Measurements from ENCODE around the gene SH3RF3. TPM values are rescaled to one million over a fixed set of nuclear protein-coding genes. Genes with fewer than 3 reads are reported as not detected.

The SH3RF3 gene
- total RNA-seq, 1 donor from 2014 or later: 0.23 TPM

DNA sequence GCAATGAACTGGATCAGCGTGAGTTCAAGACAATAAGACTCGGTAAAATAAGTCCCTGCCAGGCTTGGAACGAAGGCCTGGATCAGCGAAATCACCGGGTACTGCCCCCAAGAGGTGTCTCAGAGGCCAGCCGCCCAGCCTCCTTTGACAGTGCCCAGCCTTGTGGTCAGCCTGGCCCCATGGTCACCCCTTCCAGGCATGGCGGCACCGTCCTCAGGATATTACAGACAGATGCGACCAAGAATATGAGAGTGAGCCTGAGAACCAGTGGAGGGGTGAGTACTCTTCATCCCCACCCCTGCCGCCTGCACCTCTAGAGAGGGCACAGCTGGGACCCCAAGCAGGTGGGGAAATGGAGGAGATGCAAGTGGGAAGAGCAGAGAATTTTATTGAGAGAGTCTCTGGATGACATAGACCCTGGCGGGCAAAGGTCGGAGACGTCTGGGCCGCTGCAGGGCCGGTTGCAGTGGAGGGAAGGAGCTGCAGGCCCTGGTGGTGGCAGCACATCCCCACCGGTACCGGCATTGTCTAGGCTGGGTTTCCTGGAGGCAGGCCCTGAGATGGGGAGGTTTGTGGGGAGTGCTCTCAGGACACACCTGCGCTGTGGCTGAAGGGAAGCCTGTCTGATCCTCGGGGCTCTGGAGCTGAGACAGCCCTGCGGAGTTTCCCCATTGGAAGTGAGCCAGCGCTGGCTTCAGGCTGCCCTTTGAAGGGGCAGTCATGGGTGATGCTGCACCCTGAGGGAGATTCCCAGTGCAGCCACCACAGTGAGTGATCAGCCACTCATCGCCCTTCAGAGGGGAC lies 294.8 kb downstream of the SH3RF3 start:
- intact Hi-C loops (cut with micrococcal nuclease): no loop called here

DNA sequence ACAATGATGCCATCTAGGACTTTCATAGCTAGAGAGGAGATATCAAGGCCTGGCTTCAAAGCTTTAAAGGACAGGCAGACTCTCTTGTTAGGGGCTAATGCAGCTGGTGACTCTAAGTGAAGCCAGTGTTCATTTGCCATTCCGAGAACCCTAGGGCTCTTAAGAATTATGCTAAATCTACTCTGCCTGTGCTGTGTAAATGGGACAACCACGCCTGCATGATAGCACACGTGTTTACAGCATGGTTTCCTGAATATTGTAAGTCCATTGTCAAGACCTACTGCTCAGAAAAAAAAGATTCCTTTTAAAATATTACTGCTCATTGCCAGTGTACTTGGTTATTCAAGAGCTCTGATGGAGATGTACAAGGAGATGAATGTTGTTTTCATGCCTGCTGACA lies 296.4 kb downstream of the SH3RF3 start:
- intact Hi-C loops (cut with micrococcal nuclease): no loop called here

GRCh38 chr2:109427661-109428091 lies 298.7 kb downstream of the SH3RF3 start:
- intact Hi-C loops (cut with micrococcal nuclease): no loop called here

DNA sequence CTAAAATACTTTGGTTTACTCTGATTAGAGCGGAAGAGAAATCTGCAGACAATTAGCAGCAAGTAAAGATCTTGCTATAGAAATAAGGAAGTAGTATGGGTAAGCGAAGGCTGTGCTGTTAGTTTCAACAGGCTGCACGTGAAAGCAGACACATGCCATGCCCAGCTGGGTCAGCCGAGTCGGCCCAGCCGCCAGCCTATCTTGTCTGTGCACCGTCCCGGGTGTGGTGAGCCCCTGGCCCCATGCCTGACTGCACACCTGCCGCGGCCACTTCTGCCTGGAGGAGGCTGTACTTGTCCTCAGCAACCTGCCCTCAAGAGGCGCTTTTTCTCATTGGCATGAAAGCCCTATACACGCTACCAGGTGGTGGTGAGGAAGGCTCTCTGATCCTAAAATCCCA lies 299.3 kb downstream of the SH3RF3 start:
- intact Hi-C loops (cut with micrococcal nuclease): no loop called here

DNA sequence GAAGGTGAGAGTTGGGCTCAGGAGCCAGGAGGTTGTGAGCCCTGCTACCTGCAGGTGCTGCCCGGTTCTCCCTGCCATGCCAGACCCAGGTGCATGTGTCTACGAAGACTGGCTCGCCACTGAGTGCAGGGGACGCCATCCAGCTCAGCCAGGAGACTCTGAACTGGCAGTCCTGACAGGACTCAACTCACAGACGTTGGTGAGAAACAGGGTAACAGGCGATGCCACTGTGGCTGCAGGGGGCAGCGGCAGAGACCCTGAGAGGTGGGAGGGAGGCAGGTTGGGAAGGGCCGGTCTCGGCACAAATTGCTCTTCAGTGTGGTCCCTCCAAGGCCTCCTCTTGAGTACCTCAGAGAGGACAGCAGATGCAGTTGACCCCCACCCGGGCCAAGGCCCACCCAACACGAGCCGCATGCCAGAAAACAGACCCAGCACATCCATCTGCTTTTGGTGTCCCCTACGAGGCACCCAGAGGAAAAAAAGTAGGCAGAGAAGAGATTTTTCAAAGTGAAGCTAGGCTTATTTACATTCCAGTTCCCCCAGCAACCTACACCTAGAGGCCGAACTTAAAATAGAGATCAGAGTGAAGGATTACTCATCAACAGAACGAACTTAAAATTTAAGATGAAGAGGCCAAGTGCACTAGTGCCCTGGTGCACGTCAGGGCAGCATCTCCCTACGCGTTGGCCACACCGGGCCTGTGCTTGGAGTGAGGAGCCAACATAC lies 300.0 kb downstream of the SH3RF3 start:
- intact Hi-C loops (cut with micrococcal nuclease): no loop called here

GRCh38 chr2:109429567-109430328 lies 300.7 kb downstream of the SH3RF3 start:
- intact Hi-C loops (cut with micrococcal nuclease): no loop called here

DNA sequence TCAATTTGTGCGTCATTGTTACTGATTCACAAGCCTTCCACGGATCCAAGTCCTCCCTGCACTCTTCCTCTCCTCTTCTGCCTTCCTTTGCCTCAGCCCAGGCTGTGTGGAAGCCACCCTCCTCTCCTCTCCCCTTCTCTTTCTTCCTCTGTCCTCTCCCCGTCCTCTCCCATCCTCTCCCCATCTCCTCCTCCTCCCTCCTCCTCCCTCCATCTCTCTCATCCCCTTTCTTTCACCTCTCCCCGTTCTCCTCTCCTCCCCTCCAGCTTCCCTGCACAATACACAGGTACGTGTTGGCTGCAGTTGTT lies 301.3 kb downstream of the SH3RF3 start:
- intact Hi-C loops (cut with micrococcal nuclease): no loop called here

DNA sequence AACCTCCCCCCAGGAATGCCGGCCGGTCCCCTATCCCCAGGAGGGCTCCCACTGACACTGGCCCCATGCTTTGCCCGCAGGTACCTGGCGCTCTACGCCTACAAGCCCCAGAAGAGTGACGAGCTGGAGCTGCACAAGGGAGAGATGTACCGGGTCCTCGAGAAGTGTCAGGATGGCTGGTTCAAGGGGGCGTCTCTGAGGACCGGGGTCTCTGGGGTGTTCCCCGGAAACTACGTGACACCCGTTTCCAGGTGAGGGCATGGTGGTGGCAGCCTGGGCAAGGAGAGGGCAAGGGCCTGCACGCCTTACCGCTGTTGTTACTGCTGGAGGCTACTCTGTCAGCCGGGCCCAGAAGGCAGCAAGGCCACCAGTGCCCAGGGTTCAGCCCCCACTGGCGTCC lies 303.4 kb downstream of the SH3RF3 start:
- intact Hi-C loops (cut with micrococcal nuclease): no loop called here

DNA sequence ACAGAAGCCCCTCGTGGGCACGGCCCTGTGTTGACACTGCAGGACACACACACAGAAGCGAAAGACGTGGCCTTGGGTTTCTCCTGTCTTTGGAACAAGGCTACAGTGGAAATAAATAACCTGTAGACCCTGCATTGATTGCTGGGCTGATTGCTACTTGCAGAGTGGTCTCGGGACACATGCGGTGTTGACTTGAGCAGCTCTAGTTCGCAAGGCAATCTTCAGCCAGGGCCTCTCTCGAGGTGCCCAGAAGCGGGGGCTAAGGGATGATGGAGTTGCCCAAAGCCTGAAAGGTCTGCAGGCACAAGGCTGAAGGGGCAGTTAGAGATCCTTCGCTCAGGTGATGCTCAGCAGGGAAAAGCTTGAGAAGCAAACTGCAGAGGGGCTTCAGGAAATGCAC lies 304.5 kb downstream of the SH3RF3 start:
- intact Hi-C loops (cut with micrococcal nuclease): no loop called here

DNA sequence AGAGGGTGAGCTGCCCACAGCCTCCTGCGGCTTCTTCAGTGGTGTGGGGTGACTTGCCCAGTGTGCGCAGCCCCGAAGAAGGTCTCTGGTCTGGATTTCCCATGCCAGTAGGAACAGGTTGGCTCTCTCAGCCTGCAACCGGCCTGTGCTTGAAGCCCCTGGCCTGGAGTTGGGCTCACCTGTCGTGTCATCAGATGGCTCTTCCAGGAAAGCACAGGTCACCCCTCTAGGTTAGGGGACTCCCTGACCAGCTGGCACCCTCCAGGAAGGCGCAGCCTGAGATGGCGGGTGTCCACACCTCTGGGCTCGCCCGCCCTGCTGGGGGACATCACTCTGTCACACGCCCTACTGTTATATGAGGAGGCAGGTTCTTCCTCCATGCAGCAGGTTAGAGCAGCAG lies 304.9 kb downstream of the SH3RF3 start:
- intact Hi-C loops (cut with micrococcal nuclease): no loop called here

DNA sequence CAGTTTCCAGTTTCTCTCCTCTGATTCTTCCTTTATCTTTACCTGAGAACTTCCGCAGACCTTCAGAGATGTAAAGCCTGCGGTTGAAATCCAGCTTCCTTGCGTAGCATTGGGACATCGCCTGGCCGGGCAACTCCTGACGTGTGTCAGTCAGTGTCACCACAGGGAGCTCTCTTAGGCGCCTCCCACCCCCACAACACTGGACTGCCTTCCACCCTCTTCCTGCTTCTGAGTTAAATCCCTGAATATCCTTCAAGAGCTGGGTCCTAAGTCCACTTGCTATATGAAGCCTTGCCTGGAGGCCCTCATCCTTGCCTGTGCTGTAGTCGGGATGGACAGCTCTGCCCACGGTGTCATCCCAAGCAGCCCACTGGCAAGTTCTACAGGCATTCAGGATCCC lies 305.3 kb downstream of the SH3RF3 start:
- intact Hi-C loops (cut with micrococcal nuclease): no loop called here

DNA sequence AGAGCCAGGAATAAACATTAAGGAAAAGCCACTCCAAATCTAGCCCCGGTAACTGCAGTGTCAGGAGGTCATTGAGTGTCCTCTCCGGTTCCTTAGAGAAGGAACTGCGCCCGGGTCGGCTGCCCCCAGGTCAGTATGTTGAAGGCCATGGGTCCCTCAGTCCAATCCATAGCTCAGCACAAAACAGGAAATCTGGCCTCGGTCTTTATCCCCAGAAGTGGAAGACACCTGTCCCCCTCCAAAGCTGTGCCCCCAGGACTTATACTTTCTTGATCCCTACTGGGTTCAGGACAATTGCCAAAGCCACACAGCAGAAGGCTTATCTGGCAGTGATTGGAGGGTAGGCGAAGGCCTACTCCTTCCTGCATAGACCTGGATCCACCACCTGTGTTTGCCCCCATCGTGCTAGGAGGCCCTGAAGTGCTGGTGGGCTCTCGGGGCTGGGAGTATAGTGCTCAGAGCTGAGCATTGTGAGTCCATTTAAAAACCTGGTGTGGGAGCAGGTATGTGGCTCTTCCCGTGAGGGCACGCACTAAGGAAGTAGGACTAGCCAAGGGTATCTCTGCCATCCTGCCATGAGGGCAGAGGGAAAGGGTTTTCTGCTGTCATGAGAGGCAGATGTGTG lies 306.2 kb downstream of the SH3RF3 start:
- intact Hi-C loops (cut with micrococcal nuclease): no loop called here

GRCh38 chr2:109435901-109436598 lies 307.0 kb downstream of the SH3RF3 start:
- intact Hi-C loops (cut with micrococcal nuclease): no loop called here

DNA sequence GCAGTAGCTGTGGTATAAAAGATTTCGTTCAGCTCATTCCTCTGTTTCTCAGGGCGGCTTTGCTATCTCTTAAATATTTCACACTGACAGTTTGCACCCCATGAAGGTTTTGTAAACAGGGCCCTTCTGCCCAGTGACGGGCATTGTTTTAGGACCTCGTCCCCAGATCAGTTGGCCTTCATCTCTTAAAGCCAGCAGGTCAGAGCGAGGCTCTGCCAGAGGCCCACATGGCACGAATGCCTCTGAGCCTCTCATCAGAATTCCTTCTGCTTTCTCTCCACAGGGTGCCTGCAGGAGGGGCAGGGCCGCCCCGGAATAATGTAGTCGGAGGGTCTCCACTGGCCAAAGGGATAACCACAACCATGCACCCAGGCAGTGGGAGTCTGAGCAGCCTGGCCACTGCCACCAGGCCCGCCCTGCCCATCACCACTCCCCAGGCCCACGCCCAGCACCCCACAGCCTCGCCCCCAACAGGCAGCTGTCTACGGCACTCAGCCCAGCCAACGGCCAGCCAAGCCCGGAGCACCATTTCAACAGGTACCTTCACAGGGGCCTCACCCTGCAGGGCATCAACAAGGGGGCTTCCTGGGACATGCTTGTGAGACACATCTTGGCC lies 307.7 kb downstream of the SH3RF3 start:
- intact Hi-C loops (cut with micrococcal nuclease): no loop called here

DNA sequence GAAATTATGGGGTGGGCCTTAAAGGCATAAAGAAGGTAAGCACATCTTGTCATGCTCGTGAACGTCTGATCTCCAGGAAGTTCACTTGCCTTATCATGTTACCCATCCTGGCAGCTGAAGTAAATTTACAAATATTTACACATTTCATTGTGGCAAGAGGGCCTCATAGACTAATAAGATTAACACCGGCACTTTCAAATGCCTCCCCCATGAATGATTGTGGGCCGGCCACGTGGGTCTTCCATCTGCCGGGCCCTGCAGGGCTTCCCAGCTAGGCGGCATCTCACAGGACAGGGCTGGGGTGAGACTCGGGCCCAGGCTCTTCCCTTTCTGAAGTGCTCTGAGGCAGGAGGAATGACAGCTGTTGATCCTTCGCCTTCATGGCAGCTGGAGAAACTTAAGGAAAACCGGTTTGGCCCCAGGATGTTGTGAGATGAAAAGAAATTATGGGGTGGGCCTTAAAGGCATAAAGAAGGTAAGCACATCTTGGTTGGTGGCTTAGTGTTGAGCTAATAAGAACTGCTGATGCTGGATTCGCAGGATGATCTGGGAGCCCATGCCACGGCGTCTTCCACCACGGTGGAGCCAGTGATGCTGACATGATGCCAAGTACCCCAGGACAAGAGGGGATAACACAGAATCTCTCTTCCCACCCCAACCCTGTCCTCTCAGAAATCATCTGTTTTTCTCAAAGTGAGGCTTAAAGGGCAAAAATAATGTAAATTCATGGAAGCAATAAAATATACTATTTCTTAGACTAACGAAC lies 308.5 kb downstream of the SH3RF3 start:
- intact Hi-C loops (cut with micrococcal nuclease): no loop called here

DNA sequence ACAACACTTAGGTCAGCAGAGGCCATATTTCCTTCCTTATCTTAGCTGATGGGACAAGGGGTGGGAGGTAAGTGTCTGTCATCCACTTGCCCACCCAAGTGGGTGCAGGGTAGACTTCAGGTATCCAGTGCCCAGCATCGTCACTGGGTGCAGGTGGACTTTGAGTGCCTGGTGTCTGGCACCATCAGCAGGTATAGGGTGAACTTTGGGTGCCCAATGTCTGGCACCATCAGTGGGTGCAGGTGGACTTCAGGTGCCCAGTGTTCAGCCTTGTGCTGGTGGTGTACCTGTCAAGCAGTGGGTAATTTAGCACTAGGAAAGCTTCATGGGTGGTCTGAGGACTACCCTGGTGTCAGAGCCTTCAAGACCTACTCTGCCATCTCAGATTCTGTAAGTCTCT lies 309.1 kb downstream of the SH3RF3 start:
- intact Hi-C loops (cut with micrococcal nuclease): no loop called here

- intact Hi-C loops (cut with micrococcal nuclease): no loop called here
Measured at GRCh38 chr2:109438773-109439389, 309.9 kb downstream of the SH3RF3 start.

GRCh38 chr2:109439390-109439786 lies 310.4 kb downstream of the SH3RF3 start:
- intact Hi-C loops (cut with micrococcal nuclease): no loop called here

DNA sequence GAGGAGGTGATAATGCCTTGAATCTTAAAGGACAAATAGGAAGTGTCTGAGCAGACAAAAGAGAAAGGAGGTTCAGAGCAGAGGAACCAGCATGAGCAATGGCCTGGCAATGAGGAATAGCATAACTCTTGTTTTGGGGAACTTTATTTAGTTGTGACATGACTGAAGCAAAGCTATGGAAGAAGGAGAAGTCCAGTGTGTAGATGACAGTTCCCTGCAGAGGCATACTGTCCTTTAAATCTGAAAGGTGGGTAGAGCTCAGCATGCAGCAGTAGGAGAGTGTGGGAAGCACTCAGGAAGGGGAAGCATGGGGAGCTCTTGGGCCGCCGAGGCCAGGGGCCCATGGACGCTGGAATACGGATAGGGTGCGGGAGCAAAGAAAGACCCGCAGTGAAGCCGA lies 311.0 kb downstream of the SH3RF3 start:
- intact Hi-C loops (cut with micrococcal nuclease): no loop called here

Data from T-helper 2 cell treated with Interferon-gamma antibody and Interleukin-4, amounts not matched to agents 100 ng/mL and 5 ng/mL, for 36 hours (primary cell).